ENCODE measurements around the gene CCDC15.

The CCDC15 gene, protein sequence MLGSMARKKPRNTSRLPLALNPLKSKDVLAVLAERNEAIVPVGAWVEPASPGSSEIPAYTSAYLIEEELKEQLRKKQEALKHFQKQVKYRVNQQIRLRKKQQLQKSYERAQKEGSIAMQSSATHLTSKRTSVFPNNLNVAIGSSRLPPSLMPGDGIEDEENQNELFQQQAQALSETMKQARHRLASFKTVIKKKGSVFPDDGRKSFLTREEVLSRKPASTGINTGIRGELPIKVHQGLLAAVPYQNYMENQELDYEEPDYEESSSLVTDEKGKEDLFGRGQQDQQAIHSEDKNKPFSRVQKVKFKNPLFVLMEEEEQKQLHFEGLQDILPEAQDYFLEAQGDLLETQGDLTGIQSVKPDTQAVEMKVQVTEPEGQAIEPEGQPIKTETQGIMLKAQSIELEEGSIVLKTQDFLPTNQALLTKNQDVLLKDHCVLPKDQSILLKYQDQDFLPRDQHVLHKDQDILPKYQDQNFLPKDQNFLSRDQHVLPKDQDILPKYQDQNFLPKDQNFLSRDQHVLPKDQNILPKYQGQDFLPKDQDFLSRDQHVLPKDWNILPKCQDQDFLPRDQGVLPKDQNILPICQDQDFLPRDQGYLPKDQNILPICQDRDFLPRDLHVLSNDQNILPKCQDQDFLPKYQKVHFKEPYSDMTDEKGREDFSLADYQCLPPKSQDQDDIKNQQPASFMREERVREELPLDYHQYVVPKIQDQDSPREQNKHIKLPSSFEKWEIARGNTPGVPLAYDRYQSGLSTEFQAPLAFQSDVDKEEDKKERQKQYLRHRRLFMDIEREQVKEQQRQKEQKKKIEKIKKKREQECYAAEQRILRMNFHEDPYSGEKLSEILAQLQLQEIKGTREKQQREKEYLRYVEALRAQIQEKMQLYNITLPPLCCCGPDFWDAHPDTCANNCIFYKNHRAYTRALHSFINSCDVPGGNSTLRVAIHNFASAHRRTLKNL

DNA sequence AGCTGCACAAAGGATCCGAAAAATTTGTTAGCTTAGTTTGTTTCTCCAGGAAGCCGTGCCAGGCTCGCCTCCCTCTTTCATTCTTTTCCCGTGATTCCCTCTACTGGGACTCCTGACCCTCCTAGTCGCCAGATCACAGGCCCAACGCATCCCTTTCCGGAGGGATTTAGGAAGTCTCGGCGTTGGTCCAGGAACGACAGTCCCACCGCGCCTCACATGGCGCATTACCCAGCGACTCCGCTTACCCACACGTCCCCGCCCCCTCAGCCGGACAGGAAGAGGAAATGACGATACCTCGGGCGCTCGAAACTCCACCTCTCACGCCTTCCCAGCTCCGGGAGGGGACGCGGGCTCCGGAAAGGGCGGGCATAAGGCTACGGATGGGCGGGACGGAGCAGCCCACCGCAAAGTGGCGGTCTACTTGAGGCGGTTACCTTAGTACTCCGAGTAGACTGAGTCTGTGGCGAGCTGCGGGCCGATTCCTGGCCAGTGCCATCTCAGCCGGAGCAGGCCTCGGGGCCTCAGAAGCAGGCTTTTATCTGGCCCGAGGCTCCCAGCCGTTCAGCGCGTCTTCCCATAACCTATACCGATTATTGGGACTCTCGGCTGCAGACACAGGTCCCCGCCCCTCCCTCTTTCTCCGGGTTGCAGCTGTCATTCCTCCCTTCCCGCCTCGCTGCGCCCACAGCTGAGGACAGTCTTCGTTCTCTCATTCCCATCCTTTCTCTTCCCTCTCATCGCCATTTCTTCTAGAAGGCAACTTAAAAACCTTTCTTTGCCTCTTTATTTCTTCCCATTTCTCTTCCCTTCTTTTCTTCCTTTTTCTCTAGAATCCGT is at the start of gene CCDC15:
TSS of gene CCDC15 (plus strand) at position 450 of the 837 bp plus-strand sequence. CDS start 531 bp downstream, outside the sequence.
- peak; percentile 87 to 96 for DNase-seq (ENCODE audit: low read depth in 1 of 2, low spot score in 1 of 2)

DNA sequence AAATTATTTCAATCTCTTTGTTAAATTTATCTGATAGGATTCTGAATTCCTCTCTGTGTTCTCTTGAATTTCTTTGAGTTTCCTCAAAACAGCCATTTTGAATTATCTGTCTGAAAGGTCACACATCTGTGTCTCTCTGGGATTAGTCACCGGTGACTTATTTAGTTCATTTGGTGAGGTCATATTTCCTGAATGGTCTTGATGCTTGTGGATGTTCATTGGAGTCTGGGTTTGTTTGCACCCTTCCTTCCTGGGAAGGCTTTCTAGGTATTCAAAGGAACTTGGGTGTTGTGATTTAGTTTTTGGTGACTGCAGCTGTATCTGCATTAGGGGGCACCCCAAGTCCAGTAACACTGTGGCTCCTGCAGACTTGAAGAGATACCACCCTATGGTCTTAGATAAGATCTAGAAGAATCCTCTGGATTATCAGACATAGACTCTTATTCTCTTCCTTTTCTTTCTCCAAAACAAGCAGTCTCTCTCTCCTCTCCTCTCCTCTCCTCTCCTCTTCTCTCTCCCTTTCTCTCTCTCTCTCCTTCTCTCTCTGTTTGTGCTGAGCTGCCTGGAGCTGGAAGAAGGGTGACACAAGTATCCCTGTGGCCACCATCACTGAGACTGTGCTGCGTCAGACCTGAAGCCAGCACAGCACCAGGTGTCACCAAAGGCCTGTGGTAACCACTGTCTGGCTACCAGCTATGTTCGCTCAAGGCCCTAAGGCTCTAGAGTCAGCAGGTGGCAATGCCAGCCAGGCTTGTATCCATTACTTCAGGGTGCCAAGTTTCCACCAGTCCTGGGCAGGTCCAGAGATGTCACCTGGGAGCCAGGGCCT is 38.2 kb upstream of the CCDC15 start:
- DNase-seq (ENCODE audit: low read depth in 1 of 2, low spot score in 1 of 2) = no peak

DNA sequence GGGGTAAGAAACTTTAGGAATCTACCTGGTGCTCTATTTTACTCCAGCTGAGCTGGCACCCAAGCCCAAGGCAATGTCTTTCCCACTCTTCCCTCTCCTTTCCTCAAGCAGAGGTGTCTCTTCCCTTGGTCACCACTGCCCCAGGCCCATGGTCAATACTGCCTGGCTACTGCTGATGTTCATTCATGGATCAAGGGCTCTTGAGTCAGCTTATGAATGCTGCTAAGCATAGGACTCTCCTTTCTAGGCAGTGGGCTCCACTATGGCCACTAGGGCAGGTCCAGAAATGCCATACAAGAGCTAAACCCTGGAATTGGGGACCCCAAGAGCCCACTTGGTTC is 37.7 kb upstream of the CCDC15 start:
- DNase-seq (ENCODE audit: low read depth in 1 of 2, low spot score in 1 of 2) = no peak

DNA sequence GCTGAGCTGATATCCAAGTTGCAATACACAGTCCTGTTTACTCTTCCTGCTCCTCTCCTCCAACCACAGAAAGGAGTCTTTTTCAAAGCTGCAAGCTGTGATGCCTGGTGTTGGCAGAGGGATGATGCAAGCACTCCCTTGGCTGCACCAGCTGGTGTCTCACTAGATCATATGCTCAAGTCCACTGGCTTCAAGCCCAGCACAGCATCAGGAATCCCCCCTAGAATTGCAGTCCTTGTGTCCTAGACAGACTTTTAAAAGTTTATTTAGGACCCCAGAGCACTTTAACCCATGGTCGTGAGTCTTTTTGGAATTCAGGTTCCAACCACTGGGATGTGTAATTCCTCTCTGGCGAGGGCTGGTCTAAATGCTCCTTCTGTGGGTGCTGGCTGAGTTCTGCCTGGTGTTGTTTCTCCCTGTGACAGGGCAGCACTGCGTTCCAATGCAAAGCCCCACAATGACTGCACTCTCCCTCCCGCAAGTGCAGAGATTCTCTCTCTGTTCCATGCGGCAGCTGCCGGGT is 36.8 kb upstream of the CCDC15 start:
- no peak for DNase-seq (ENCODE audit: low read depth in 1 of 2, low spot score in 1 of 2)

DNA sequence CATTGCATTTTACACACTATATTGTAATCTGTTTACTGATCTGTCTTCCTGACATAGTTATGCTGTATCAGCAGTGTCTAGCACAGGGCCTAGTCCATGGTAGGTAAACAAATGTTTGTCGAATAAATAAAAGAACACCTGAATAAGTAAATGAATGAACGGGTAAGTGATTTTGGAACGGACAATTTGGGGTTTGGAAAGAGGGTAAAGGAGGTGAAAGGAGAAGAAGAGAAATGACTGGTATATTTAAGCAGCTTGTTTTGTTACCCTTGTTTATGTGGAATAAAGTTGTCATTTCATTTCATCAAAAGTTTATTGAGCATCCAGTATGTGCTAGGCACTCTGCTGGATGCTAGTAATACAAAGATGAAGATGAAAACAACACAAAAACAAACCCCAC is 35.1 kb upstream of the CCDC15 start, which contains the start of gene HEPN1:
TSS of gene HEPN1 (plus strand) at position 301 of the 400 bp plus-strand sequence.
- no peak for DNase-seq (ENCODE audit: low read depth in 1 of 2, low spot score in 1 of 2)

DNA sequence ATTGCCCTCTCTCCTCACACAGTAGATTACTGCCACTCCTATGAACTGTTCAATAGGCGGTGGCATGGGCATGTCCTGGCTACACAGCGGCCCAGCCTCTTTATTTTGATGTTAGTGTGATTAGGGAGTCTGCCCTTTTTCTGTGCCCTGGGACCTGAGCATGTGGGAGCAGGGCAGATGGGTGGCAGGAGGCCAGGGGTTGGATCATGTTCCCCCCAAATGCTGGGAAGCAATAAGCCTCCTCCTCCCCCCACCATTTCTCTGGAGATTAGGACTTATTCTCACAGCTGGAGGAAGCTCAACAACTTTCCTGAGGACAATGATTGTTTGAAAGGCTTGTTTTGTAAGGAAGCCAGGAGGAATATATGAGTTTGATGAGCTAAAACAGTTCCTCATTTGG is 34.1 kb upstream of the CCDC15 start:
- DNase-seq (ENCODE audit: low read depth in 1 of 2, low spot score in 1 of 2) = no peak

DNA sequence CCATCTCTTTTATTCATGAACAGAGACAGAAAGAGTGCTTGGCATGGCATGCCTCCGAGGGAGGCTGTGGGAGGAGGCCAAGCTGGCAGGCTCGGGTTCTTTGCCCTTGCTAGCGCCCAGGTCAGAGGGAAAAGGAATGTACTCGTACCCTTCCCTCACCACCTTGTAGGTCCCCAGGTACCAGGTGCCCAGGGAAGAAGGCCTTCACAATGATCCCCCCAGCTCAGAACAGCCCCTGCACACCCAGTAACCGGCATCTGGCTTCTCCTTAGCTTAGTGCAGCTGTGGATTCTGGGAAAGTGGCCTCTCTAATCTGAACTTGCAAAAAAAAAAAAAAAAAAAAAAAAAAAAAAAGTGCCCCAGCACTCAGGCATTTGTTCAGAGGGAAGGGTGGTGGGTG is 33.6 kb upstream of the CCDC15 start:
- DNase-seq (ENCODE audit: low read depth in 1 of 2, low spot score in 1 of 2) = no peak

DNA sequence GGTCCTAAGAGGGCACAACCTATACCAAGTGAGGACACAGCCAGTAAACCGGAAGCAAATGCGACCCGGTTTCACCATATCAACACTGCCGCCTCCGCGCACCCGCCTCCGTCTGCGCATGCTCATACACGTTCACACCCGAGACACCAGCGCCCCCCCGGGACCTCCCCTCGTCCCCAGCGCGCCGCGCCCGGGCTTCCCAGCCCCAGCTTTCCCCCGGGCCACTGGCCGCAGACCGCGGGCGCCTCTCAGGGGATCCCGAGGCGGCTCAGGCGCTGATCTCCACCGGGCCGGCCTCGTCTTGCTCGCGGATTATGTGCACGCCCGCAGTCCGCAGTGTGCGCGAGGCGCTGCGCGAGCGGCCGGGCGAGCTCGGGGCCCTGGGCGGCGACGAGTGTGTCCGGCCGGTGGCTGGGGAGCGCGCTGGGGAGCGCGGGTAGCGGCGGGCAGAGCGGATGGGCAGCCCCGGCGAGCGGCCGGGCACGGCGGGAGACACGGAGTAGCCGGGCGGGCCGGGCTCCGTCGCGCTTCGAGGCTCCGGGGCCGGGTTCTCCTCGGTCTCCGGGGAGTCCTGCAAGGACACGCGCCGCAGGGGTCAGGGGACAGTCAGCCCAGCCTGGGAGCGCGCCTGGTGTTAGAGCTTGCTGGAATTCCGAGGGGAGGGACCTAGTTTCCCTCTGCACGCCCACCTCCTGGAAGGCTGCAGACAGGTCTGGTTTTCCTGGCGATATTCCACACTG is 33.0 kb upstream of the CCDC15 start:
- peak; percentile 52 to 65 for DNase-seq (ENCODE audit: low read depth in 1 of 2, low spot score in 1 of 2)

DNA sequence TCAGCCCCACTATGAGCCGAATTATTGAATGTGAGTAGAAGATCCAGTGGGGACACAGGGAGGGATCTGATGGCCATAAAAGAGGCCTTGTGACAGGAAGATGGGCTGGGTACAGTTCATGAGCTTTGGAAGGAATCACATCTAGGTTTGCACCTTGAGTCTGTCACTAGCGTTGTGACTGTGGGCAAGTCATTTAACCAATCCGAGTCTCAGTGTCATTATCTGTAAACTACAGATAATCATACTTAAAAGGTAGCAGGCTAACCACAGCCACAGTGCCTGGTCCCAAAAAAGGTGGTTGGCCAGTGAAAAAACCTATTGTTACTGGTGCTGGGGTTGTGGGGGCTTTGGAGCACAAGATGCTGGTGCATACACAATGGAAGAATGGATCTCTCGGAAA is 31.2 kb upstream of the CCDC15 start:
- DNase-seq (ENCODE audit: low read depth in 1 of 2, low spot score in 1 of 2) = no peak

DNA sequence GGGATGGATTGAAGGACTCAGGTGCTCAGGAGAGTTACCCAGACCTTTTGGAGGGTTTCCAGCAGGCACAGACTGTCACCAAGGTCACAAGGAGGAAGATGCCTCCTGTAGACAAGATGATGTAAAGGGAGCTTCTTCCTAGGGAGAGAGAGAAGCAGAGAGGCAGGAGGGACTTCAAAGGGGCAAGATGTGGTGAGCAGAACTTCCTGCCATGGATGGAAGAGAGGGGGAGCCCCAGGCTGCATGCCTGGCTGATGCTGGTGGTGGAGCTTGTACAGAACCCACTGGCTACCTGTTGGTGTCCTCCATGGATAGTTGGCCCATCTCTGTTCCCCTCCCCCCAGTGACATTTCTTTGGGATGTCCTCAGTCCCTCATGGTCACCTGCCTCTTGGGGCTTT is 30.7 kb upstream of the CCDC15 start:
- DNase-seq (ENCODE audit: low read depth in 1 of 2, low spot score in 1 of 2) = no peak

DNA sequence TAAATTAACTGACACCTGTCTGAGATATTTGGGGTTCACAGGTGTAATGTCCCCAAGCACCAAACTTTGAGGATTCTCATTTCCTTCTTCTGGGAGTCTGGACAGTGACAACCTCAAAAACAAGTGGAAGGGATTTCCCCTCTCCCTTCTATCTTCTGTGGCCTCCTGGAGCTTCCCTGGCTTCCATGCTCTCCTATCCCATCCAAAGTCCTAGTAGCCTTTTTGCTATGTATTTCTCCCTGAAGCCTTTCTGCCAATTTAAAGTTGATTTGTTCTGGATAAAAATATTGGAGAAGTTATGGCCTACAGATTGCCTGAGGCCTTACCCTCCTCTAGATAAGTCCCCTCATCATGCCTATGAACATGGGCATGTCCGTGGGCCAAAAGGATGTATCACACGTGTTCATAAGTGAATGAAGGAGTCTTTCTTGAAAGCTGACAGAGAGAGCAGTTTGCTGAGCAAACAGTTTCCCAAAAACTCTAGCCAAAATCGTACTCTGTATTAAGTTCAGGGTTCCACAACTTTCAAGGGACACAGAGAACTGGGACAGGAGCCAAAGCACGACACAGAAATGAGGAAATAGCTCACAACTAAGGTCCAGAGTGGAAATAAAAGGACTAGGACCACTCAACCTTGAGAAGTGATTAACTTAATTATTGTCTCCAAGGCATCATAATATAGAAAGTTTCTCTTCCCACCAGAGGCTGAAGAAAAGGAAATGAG is 24.9 kb upstream of the CCDC15 start:
- no peak for DNase-seq (ENCODE audit: low read depth in 1 of 2, low spot score in 1 of 2)

DNA sequence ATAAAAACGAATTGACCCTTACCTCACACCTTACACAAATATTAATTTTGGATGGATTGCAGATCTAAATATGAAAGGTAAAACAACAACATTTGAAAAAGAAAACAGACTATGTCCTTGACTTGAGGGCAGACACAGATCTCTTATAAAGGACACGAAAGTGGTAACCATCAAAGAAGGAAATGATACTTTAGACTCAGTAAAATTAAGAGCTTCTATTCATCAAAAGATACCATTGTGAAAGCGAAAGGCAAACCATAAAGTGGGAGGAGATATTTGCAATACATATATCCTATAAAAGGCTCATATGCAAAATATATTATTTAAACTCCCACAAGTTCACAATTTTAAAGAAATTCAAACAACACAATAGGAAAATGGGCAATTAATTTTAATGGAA is 23.2 kb upstream of the CCDC15 start:
- no peak for DNase-seq (ENCODE audit: low read depth in 1 of 2, low spot score in 1 of 2)

DNA sequence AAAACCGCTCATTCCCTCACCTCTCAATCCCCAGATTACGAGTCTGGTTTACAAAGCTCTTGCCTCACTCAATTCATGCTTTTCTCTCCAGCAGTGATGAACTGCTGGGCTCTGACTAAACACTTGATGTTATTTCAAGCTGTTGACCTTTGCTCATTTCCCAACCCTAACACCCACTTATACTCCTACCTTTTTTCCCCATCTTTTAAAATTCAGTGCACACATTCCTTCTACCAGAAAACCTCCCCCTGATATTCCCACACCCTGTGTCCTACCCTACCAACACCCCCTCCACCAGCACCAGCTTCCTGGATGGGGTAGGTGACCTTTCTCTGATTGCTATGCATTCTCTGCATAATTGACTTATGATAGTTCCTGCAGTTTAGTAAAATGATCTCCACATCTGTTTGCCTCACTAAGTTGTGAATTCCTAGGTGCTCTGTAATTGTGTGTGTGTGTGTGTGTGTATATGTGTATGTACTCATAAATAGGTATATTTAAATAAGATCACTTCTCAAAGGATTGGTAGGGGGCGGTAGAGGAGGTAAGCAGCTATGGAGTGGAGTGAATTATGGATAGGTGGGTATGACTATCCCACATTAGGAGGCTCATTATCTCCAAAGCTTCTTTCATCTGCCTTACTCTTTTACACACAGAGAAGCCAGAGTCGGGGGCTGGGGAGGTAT is 19.0 kb upstream of the CCDC15 start:
- DNase-seq (ENCODE audit: low read depth in 1 of 2, low spot score in 1 of 2) = no peak

DNA sequence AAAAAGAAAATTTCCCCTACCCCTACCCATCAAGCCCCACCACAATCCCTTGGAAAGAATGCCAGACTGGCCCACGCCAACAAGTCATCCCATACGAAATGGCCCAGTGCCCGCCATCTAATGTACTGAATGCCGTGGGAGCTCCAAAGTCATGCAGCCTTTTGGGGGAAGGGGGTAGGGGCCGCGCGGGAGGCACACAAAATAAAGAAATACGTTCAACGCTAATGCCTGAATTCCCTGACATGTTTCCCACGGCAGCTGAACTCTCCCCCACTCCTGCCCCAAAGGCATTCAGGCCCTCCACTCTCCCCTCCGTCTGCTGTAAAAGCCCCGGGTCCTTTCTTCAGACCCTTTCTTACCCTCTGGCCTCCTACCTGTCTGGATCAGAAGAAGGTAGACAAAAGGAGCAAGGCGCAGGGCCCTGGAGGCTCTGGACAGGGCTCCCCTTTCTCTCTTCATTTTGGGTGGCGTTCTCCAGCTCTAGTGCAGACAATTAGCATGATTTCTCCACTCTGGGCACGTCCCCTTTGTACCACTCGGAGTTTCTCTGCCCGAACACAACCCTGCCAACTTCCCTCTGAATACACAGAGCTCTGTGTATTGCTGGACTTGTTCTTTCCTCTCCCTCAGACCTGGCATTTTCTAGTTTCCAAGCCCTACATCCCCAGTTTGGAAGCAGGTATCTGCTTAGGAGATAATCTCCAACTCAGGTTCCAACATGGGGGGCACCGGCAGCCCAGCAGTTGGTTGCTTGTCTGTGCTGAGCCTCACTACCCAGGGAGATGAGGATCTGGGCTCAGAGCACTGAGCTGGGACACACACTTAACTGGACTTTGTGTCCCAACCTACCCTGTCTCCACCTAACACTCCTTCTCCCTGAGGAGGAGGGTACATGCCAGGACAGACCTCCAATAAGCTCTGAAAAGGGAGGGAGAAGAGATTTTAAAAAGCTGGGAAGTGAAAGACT is 18.2 kb upstream of the CCDC15 start, which contains the start of gene HEPACAM:
TSS of gene HEPACAM (minus strand) at position 500 of the 967 bp plus-strand sequence. CDS start at position 459, 41 bp downstream.
- DNase-seq (ENCODE audit: low read depth in 1 of 2, low spot score in 1 of 2) = no peak

DNA sequence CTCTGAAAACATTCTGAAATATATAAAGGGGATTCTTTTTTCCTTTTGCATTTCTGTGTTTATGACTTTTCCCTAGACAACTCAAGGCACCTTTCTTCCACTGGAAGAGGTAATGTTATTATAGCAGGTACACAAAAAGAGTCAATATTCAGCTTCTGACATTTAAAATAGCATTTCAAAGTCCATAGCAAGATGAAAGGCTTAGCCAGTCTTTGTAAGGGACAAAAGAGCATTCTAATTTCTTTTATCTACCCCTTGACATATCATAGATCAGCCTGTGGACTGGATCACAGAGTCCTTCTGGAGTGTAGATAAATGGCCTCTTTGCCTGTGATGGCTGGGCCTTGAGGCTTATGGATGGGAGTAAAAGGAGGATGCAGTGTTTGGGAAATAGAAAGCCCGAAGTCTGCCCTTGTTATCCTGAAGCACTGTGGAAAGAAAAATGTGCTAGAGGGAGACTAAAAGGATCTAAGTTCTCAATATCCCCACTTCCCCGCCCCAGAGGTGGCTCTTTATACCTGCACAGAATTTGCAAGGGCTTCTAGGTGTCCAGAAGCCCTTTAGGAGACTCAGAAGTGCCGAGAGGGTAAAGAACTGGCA is 16.6 kb upstream of the CCDC15 start:
- no peak for DNase-seq (ENCODE audit: low read depth in 1 of 2, low spot score in 1 of 2)

DNA sequence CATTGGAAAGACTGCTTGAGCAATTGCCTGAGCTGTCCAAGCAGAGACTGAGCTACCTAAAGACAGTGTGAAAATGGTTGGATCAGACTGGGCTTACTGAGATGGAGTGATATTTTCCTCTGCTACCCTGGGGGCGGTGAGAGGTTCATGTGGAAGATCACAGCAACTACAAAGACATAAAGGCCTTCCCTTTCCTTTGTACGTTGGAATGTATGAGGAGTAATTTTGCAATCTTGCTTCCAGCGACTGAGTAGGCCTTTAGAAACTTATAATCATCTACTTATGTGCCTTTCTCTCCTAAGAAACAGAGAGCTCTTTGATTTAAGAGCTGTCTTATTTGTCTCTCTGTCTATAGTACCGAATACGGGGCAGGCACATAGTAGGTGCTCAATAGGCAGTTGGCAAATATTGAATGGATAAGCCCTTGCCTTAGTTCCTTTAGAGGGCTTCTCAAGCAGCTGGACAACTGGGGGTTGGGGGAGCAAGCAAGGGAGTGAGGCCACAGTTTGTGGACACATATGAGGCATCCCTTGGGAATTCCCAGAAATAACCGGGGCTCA is 15.7 kb upstream of the CCDC15 start:
- no peak for DNase-seq (ENCODE audit: low read depth in 1 of 2, low spot score in 1 of 2)

All from activated CD4-positive, alpha-beta T cell treated with anti-CD3 and anti-CD28 coated beads, Interleukin-2, amount 50 U/mL, for 24 hours (primary cell).